Ishikawa (cell line): ENCODE measurements around the gene FMR1NB.

ENCODE experiments used
- CEBPB ChIP-seq: IDR thresholded peaks from 2 replicates; pipeline ENCODE4 v1.6.1; 2012
- CREB1 ChIP-seq: IDR thresholded peaks from 2 replicates; pipeline ENCODE4 v1.6.1; 2012; ENCODE audit warnings: low read depth
- EGR1 ChIP-seq: IDR thresholded peaks from 2 replicates; pipeline ENCODE4 v1.6.1; 2012
- EP300 ChIP-seq: IDR thresholded peaks from 2 replicates; pipeline ENCODE4 v1.6.1; 2012; ENCODE audit warnings: borderline replicate concordance
- FOXM1 ChIP-seq: IDR thresholded peaks from 2 replicates; pipeline ENCODE4 v1.6.1; 2012; ENCODE audit warnings: low read depth, borderline replicate concordance
- NFIC ChIP-seq: IDR thresholded peaks from 2 replicates; pipeline ENCODE4 v1.6.1; 2012
- RAD21 ChIP-seq: IDR thresholded peaks from 2 replicates; pipeline ENCODE4 v1.6.1; 2012; ENCODE audit warnings: low read depth
- TAF1 ChIP-seq: IDR thresholded peaks from 2 replicates; pipeline ENCODE4 v1.6.1; 2012; ENCODE audit warnings: low read depth, mild to moderate bottlenecking
- TCF12 ChIP-seq: IDR thresholded peaks from 2 replicates; pipeline ENCODE4 v1.6.1; 2012; ENCODE audit warnings: low read depth
- TEAD4 ChIP-seq: IDR thresholded peaks from 2 replicates; pipeline ENCODE4 v1.6.1; 2012
- YY1 ChIP-seq: IDR thresholded peaks from 2 replicates; pipeline ENCODE4 v1.6.1; 2012; ENCODE audit warnings: low read depth
- ZBTB7A ChIP-seq: IDR thresholded peaks from 2 replicates; pipeline ENCODE4 v1.6.1; 2012; ENCODE audit warnings: low read depth
- TF ChIP-seq, protein P1 (sequence below): IDR thresholded peaks from 2 replicates; pipeline ENCODE4 v1.6.1; 2012
- TF ChIP-seq, protein P2 (sequence below): IDR thresholded peaks from 2 replicates; pipeline ENCODE4 v1.6.1; 2012
- TF ChIP-seq, protein P3 (sequence below): IDR thresholded peaks from 2 replicates; pipeline ENCODE4 v1.6.1; 2012; ENCODE audit warnings: low read depth, mild to moderate bottlenecking

FMR1NB gene

DNA sequence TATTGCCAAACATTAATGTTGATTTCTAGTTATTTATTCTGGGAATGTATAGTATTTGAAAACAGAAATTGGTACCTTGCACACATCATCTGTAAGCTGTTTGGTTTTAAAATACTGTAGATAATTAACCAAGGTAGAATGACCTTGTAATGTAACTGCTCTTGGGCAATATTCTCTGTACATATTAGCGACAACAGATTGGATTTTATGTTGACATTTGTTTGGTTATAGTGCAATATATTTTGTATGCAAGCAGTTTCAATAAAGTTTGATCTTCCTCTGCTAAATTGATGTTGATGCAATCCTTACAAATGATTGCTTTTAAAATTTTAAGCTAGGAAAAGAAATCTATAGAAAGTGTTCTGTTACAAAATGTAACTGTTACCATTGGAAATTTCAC lies 30.8 kb upstream of the FMR1NB start:
- TF ChIP-seq, protein P1, sequence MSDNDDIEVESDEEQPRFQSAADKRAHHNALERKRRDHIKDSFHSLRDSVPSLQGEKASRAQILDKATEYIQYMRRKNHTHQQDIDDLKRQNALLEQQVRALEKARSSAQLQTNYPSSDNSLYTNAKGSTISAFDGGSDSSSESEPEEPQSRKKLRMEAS, result no peak
- TF ChIP-seq YY1 (no peak), EP300 (no peak), CREB1 (no peak), FOXM1 (no peak), RAD21 (no peak), ZBTB7A (no peak), TCF12 (no peak), TEAD4 (no peak), CEBPB (no peak), TAF1 (no peak)
- TF ChIP-seq, protein P2, sequence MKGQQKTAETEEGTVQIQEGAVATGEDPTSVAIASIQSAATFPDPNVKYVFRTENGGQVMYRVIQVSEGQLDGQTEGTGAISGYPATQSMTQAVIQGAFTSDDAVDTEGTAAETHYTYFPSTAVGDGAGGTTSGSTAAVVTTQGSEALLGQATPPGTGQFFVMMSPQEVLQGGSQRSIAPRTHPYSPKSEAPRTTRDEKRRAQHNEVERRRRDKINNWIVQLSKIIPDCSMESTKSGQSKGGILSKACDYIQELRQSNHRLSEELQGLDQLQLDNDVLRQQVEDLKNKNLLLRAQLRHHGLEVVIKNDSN, result no peak
- TF ChIP-seq, protein P3, sequence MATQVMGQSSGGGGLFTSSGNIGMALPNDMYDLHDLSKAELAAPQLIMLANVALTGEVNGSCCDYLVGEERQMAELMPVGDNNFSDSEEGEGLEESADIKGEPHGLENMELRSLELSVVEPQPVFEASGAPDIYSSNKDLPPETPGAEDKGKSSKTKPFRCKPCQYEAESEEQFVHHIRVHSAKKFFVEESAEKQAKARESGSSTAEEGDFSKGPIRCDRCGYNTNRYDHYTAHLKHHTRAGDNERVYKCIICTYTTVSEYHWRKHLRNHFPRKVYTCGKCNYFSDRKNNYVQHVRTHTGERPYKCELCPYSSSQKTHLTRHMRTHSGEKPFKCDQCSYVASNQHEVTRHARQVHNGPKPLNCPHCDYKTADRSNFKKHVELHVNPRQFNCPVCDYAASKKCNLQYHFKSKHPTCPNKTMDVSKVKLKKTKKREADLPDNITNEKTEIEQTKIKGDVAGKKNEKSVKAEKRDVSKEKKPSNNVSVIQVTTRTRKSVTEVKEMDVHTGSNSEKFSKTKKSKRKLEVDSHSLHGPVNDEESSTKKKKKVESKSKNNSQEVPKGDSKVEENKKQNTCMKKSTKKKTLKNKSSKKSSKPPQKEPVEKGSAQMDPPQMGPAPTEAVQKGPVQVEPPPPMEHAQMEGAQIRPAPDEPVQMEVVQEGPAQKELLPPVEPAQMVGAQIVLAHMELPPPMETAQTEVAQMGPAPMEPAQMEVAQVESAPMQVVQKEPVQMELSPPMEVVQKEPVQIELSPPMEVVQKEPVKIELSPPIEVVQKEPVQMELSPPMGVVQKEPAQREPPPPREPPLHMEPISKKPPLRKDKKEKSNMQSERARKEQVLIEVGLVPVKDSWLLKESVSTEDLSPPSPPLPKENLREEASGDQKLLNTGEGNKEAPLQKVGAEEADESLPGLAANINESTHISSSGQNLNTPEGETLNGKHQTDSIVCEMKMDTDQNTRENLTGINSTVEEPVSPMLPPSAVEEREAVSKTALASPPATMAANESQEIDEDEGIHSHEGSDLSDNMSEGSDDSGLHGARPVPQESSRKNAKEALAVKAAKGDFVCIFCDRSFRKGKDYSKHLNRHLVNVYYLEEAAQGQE, result no peak

GRCh38 chrX:147953976-147954375 lies 27.2 kb upstream of the FMR1NB start:
- TF ChIP-seq, protein P3, result no peak
- no peak for TF ChIP-seq CEBPB
- no peak for TF ChIP-seq TCF12
- TF ChIP-seq, protein P1, result no peak
- TF ChIP-seq YY1, result no peak
- TF ChIP-seq TAF1, result no peak
- no peak for TF ChIP-seq EP300
- no peak for TF ChIP-seq TEAD4
- TF ChIP-seq NFIC, result no peak
- TF ChIP-seq FOXM1, result no peak
- no peak for TF ChIP-seq EGR1
- no peak for TF ChIP-seq CREB1
- TF ChIP-seq ZBTB7A, result no peak
- TF ChIP-seq RAD21, result no peak
- TF ChIP-seq, protein P2, result no peak

GRCh38 chrX:147957291-147957690 lies 23.8 kb upstream of the FMR1NB start:
- TF ChIP-seq ZBTB7A, result no peak
- no peak for TF ChIP-seq TEAD4
- TF ChIP-seq CREB1, result no peak
- no peak for TF ChIP-seq CEBPB
- no peak for TF ChIP-seq YY1
- TF ChIP-seq, protein P2, result no peak
- TF ChIP-seq EP300, result no peak
- no peak for TF ChIP-seq EGR1
- TF ChIP-seq TAF1, result no peak

DNA sequence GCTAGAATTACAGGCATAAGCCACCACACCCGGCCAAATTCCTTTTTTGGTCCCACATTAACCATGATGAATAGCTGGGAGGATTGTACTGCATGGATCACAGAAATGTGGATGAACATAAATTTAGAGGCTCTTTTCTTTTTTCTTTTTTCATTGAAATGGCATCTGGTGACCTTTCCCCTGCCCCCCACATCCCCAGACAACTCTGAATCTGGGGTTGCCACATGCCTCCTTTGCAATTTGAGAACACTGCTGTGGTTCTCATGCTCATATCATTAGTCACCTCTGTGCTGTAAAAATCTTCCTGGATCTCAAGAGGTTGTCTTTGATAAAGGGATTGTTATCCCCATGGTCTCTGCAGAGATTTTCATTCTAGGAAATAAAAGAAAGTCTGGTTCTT lies 22.8 kb upstream of the FMR1NB start:
- no peak for TF ChIP-seq ZBTB7A
- TF ChIP-seq RAD21, result no peak
- no peak for TF ChIP-seq TAF1
- no peak for TF ChIP-seq NFIC
- no peak for TF ChIP-seq EP300
- no peak for TF ChIP-seq FOXM1

- TF ChIP-seq EGR1, result no peak
- no peak for TF ChIP-seq CREB1
- TF ChIP-seq TEAD4, result no peak
- TF ChIP-seq NFIC, result no peak
- no peak for TF ChIP-seq TAF1
- TF ChIP-seq YY1, result no peak
- TF ChIP-seq FOXM1, result no peak
- TF ChIP-seq, protein P3, result no peak
- TF ChIP-seq, protein P1, result no peak
- TF ChIP-seq CEBPB, result no peak
- no peak for TF ChIP-seq EP300
- TF ChIP-seq ZBTB7A, result no peak
- TF ChIP-seq, protein P2, result no peak
- no peak for TF ChIP-seq RAD21
- no peak for TF ChIP-seq TCF12
These were observed 20.4 kb upstream of the FMR1NB start for GRCh38 chrX:147960722-147961121.
